Activated naive CD8-positive, alpha-beta T cell treated with anti-CD3 and anti-CD28 coated beads for 36 hours (primary cell): Measurements from ENCODE around the gene WDR93. TPM values are rescaled to one million over a fixed set of nuclear protein-coding genes. Genes with fewer than 3 reads are reported as not detected.

ENCODE experiments used
- DNase-seq: peaks from one replicate; pipeline ENCODE4 v3.0.0; 2021
- H3K27ac Mint-ChIP-seq: one replicate; pipeline ENCODE4 v1.8.0; 2022; ENCODE audit warnings: mild to moderate bottlenecking, moderate library complexity, mixed read lengths
- H3K27me3 Mint-ChIP-seq: one replicate; pipeline ENCODE4 v1.8.0; 2022; ENCODE audit warnings: mild to moderate bottlenecking, mixed read lengths
- H3K36me3 Mint-ChIP-seq: one replicate; pipeline ENCODE4 v1.8.0; 2021; ENCODE audit warnings: mild to moderate bottlenecking, mixed read lengths
- H3K4me1 Mint-ChIP-seq: one replicate; pipeline ENCODE4 v1.8.0; 2021; ENCODE audit warnings: mixed read lengths
- H3K4me3 Mint-ChIP-seq: one replicate; pipeline ENCODE4 v1.8.0; 2022; ENCODE audit warnings: mild to moderate bottlenecking, moderate library complexity, mixed read lengths
- H3K9me3 Mint-ChIP-seq: one replicate; pipeline ENCODE4 v1.8.0; 2022; ENCODE audit warnings: mixed read lengths
- total RNA-seq, 2 experiments: library from RNA; stranded (reverse); gene quantifications; one replicate each; pipeline ENCODE4 v1.2.3, GENCODE V29; 2021

WDR93 gene
- total RNA-seq, 2 experiments from 2014 or later, result not detected

DNA sequence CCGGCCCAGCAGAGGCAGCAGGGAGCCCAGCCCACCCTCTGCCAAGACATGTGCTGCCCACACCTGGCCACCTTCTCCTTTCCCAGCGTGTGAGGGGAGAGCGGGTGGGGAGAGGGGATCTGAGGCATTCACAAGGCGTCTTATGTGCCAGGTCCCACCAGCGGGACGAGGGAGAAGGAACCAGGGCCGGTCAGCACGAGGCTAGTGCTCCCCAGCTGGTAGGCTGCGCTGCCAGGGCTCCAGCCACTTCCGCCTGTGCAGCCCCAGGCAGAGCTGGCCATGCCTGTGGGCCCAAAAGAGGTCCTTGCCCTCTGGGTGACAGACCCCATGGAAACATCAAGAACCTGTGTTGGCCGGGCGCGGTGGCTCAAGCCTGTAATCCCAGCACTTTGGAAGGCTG is 54.5 kb downstream of the WDR93 start:
- DNase-seq, result no peak
- no peaks in the 10 kb centered on the region for H3K36me3 Mint-ChIP-seq

DNA sequence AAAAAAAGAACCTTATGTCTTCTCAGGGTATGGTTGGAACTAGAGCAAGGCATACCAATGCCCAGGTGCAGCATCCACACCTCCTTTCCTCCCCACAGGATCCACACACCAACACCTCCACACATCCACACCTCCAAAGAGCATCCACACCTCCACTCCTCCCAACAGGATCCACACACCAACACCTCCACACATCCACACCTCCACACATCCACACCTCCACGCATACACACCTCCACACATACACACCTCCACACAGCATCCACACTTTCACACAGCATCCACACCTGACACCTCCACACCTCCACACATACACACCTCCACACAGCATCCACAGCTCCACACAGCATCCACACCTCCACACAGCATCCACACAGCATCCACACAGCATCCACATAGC is 55.2 kb downstream of the WDR93 start:
- Mint-ChIP-seq H3K27me3 (peaks cover 8% of the 10 kb centered on the region), H3K27ac (no peak overlapping the region), H3K9me3 (no peaks in the 10 kb centered on the region), H3K4me3 (no peak overlapping the region), H3K36me3 (no peaks in the 10 kb centered on the region), H3K4me1 (no peaks in the 10 kb centered on the region)
- DNase-seq, result no peak

More for the DNA sequence above, 54.5 kb downstream of the WDR93 start:
- H3K27ac Mint-ChIP-seq, result no peak overlapping the region
- no peak overlapping the region for H3K4me3 Mint-ChIP-seq
- no peaks in the 10 kb centered on the region for H3K9me3 Mint-ChIP-seq
- H3K4me1 Mint-ChIP-seq, result peaks cover under 1% of the 10 kb centered on the region
- peaks cover 8% of the 10 kb centered on the region for H3K27me3 Mint-ChIP-seq

DNA sequence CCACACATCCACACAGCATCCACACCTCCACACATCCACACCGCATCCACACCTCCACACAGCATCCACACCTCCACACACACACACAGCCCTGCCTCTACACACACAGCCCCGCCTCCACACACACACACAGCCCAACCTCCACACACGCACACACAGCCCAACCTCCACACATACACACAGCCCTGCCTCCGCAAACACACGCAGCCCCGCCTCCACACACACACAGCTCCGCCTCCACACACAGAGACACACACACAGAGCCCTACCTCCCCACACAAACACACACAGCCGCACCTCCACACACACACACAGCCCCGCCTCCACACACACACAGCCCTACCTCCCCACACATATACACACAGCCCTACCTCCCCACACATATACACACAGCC is 55.8 kb downstream of the WDR93 start:
- H3K4me3 Mint-ChIP-seq, result no peak overlapping the region
- no peaks in the 10 kb centered on the region for H3K36me3 Mint-ChIP-seq
- DNase-seq, result no peak
- H3K27me3 Mint-ChIP-seq, result peaks cover 8% of the 10 kb centered on the region
- no peaks in the 10 kb centered on the region for H3K4me1 Mint-ChIP-seq
- H3K27ac Mint-ChIP-seq, result no peak overlapping the region
- H3K9me3 Mint-ChIP-seq, result no peaks in the 10 kb centered on the region

DNA sequence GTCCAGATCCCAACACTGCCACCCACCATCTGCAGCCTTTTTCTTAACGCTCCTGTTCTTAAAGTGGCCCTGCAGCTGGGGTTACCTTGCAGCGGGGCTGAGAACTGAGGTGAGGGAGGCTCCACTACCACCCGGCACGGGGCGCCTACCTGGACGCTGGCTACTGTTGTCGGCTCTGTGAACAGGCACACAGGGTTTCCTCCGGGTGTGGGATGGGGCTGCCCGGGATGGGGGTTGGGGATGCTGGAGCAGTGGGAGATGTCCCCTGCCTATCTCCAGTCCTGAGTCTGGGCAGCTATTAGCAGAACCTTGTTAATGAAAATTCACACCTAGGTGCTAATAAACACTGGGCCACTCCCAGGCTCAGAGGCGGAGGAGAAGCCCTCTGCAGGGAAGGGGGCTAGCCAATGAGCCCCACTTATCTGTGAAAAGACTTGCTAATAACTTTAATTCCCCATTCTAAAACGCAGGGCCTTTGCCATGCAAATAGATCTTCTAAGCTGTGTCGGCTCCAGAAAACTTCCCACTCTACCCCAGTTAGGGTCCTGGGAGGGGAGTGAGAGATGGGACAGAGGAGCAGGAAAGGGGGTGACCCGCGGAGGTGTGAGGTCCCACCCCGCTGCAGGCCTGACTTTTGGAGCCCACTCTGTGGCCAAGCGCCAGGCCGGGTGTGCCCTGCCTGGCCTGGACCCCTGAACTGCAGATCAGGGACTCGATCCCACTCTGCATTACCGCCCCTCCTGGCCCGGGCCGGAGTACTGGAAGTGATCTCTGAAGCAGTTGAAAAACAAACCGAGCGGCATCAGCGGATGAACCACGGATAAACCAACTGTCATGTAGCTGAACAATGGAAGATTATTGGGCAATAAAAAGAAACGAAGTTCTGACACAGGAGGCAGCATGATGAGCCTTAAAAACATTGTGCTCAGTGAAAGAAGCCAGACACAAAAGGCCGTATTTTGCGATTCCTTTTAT is 57.4 kb downstream of the WDR93 start:
- no peak for DNase-seq
- Mint-ChIP-seq H3K36me3 (no peaks in the 10 kb centered on the region), H3K9me3 (no peaks in the 10 kb centered on the region), H3K27me3 (peaks cover 16% of the 10 kb centered on the region), H3K27ac (no peak overlapping the region), H3K4me1 (no peaks in the 10 kb centered on the region), H3K4me3 (peak overlapping the region; percentile 11)

DNA sequence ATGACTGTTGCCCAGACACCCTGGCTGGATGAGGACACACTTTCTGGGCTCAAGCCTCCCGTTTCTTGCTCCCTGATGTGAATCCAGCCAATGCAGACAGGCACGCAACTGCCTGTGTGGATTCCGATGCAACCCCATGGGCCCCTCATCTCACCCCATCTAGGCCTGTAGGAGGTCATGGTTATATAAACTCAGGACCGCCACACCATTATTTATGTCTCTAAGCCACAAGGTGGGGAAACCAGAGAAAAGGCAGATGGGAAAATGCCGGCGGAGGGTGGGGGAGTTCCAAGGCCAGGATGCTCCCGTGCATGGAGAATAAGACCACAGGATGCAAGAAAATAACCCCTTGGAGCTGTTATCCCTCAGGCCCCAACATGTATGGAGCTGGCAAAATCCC is 58.4 kb downstream of the WDR93 start:
- Mint-ChIP-seq H3K4me3 (no peak overlapping the region), H3K27ac (no peak overlapping the region), H3K9me3 (no peaks in the 10 kb centered on the region), H3K36me3 (no peaks in the 10 kb centered on the region), H3K27me3 (peaks cover 16% of the 10 kb centered on the region), H3K4me1 (no peaks in the 10 kb centered on the region)
- DNase-seq, result no peak

DNA sequence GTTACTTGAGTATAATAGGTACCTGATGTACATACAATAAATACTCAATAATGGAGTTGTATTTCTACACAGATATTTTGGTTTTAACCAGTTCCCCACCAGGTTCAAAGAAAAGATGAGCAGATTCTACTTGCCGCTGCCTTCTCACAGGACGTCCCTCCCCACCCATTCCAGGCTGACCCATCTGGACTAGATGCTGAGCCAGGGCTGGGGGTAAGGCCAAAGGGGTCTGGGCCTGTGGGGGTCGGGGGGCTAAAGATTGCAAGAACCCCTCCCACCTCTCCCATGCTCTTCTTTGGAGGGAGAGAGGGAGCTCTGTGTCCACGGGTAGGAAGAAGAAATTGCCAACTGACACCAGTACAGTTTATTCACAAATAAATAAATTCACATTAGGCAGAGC is 58.9 kb downstream of the WDR93 start:
- Mint-ChIP-seq H3K9me3 (no peaks in the 10 kb centered on the region), H3K4me1 (no peaks in the 10 kb centered on the region), H3K36me3 (no peaks in the 10 kb centered on the region), H3K4me3 (peak overlapping the region; percentile 77), H3K27me3 (peaks cover 17% of the 10 kb centered on the region), H3K27ac (no peak overlapping the region)
- DNase-seq, result no peak

DNA sequence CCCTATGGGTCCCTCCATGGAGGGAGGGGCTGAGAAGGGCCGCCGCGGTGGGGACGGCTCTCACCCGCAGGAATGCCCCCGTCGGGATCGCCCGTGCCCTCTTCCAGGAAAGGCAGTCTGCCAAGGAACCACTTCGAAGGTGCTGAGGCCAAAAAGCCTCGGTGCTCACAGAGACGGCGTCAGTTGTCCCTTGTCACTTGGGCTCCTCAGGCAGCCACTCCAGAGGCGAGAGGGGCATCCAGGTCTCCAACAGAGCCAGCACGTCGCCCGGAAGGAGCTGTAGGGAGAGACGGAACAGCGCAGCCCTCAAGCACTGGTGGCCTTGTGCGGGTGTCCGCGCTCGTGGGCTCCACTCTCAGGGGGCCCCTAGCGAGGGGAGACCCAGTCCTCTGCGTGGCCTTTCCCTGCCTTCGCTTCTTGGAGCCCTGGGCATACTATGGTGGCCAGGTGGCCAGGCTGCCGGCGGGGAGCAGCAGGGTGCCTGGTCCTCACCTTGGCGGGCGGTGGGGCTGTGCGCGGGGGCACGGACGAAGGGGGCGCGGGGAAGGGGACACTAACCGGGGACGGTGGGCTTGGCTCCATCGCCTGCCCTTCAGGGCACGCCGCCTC is 59.4 kb downstream of the WDR93 start:
- Mint-ChIP-seq H3K27me3 (peaks cover 19% of the 10 kb centered on the region), H3K4me3 (peak overlapping the region; percentile 77), H3K36me3 (no peaks in the 10 kb centered on the region), H3K9me3 (no peaks in the 10 kb centered on the region), H3K4me1 (no peaks in the 10 kb centered on the region), H3K27ac (no peak overlapping the region)
- peak; percentile 9 for DNase-seq

DNA sequence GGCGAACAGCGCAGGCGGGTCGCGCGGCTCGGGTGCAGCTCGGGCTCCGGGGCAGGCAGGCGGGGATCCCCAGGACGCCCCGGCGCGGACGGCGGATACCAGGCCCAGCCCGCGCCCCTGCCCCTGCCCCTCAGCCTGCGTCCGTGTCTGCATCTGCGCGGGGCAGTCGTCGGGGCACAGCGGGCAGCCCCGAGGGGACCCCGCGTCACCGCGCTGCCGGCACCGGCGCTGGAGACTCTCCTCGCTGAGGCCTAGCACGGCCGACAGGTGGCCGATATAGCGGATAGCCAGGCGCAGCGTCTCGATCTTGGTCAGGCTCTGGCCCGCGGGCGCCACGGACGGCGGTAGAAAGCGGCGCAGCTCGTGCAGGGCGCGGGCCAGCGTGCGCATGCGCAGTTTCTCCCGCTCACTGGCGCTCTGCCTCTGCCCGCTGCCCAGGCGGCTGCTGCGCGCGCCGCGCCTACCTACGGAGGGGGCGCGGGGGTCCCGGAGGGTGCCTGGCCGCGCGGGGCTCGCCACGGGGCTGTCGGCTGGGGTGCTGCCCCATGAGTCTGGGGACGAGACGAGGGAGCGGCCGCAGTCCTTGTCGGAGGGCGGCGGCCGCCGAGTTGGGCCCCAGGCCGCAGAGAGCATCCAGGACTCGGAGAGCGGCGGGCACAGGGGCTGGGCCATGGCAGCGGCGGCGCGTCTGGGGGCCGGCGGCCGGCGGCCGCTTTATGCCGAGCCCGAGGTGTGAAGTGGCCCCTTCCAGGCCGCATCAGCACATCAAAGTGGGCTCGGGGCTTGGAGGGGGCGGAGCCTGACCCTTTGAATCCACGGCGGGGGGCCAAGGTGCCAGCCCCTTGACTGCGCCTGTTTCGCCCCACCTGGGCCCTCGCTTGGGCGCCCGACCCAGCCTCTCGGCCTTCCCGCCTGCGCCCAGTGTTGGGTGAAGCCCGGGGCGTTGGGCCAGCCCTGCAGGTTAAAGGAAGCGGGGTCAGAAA is 60.2 kb downstream of the WDR93 start, which contains the start of gene MESP1:
MESP1 (minus strand) TSS at position 690 of the 983 bp plus-strand sequence; CDS start at position 672, 18 bp downstream.
- H3K9me3 Mint-ChIP-seq, result no peaks in the 10 kb centered on the region
- H3K4me1 Mint-ChIP-seq, result no peaks in the 10 kb centered on the region
- no peak within 1 kb of the TSS for H3K27ac Mint-ChIP-seq
- no peaks in the 10 kb centered on the region for H3K36me3 Mint-ChIP-seq
- peak within 1 kb of the TSS; percentile 77 for H3K4me3 Mint-ChIP-seq
- DNase-seq, result peak; percentile 91
- H3K27me3 Mint-ChIP-seq, result peaks cover 19% of the 10 kb centered on the region

DNA sequence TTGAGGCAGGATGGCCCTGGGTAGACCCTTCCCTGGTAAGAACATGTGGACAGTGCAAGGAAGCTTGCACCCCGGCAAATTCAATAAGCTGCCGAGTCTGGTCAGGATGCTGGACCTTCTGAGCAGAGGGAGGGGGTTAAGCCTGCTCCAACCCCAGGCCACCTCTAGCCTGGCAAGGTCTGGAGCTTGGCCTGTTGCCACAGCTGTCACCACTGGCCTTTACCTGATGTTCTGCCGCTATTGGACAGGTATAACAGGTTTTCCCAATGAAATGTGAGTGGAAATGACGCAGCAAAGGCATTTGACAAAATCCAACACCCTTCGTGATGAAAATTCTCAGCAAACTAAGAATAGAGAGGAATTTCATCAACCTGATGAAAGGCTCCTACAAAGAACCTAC is 61.1 kb downstream of the WDR93 start:
- no peak for DNase-seq
- Mint-ChIP-seq H3K27me3 (peaks cover 19% of the 10 kb centered on the region), H3K27ac (no peak overlapping the region), H3K4me1 (no peaks in the 10 kb centered on the region), H3K9me3 (no peaks in the 10 kb centered on the region), H3K4me3 (no peak overlapping the region), H3K36me3 (no peaks in the 10 kb centered on the region)

DNA sequence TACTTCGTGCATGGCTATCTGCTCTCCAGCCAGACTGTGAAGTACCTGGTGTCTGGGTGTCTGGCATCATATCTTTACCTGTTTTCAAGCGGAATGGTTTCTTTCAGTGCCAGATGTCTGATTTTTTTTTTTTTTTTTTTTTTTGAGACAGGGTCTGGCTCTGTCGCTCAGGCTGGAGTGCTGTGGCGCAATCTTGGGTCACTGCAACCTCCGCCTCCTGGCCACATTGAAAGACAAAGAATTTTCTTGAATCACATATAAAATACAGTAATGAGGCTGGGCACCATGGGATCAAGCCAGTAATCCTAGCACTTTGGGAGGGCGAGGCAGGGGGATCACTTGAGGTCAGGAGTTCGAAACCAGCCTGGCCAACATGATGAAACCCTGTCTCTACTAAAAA is 63.2 kb downstream of the WDR93 start:
- DNase-seq, result no peak
- Mint-ChIP-seq H3K9me3 (no peaks in the 10 kb centered on the region), H3K27me3 (peaks cover 19% of the 10 kb centered on the region), H3K27ac (no peak overlapping the region), H3K4me1 (no peaks in the 10 kb centered on the region), H3K36me3 (no peaks in the 10 kb centered on the region), H3K4me3 (no peak overlapping the region)

DNA sequence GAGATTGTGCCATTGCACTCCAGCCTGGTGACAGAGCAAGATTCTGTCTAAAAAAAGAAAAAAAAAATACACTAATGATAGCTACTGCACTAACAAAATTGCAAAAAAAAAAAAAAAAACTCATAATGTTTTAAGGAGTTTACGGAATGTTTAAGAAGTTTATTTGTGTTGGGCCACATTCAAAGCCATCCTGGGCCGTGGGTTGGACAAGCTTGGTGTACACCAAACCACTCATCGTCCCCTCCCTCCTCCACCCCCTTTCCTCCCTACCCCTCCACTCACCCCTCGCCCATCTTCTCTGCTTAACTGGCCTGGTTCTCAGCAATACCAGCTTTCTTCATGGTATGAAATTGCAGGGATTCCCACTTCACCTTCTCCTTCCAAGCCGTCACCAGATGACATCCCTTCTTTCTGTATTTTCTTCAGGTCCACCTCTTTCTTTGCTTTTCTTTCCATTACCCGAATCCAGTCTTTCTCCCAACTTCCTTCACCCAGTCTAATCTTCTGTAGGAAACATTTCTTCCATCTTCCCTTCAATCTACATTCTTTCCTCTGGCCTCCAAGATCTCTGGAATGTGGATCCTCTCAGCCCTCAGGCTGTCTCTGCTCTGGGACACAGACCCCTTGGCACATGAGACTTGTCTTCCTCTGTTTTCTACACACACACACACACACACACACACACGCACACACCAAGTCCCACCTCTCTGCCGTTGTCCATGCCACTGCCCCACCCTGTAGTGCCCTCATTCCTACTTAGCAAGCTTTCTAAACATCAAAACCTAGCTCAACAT is 63.9 kb downstream of the WDR93 start:
- Mint-ChIP-seq H3K4me3 (no peak overlapping the region), H3K27ac (no peak overlapping the region), H3K9me3 (no peaks in the 10 kb centered on the region), H3K36me3 (no peaks in the 10 kb centered on the region), H3K4me1 (no peaks in the 10 kb centered on the region), H3K27me3 (peaks cover 17% of the 10 kb centered on the region)
- DNase-seq, result no peak

DNA sequence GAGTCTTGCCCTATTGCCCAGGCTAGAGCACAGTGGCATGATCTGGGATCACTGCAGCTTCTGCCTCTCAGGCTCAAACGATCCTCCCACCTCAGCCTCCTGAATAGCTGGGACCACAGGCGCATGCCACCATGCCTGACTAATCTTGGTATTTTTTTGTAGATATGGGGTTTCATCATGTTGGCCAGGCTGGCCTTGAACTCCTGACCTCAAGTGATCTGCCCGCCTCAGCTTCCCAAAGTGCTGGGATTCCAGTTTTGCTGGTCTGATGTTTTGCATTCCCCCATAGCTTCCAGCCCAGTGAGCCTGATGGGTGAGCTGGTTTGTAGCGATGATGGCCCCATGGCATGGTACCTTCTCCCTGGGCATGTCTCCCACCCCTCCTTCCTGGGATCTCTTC is 65.1 kb downstream of the WDR93 start:
- Mint-ChIP-seq H3K4me1 (no peaks in the 10 kb centered on the region), H3K27ac (no peak overlapping the region), H3K27me3 (peaks cover 11% of the 10 kb centered on the region), H3K9me3 (no peaks in the 10 kb centered on the region), H3K4me3 (no peak overlapping the region), H3K36me3 (no peaks in the 10 kb centered on the region)
- no peak for DNase-seq

DNA sequence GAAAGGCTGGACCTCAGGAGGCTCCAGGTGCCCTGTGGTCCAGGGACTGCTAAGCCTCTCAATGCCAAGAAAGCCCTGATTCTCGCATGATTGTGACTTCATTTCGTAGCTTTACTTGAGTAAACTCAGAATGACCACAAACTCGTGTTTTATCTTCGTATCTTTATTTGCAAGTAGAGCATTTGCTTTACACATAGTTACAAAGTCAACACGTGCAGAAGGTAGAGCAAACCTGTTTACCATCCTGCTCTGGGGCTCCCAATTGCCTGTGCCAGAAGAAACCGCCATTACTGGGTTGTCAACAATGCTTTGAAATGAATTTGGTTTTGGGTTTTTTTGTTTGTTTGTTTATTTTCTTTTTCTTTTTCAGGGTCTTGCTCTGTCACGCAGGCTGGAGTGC is 66.3 kb downstream of the WDR93 start:
- Mint-ChIP-seq H3K4me1 (no peaks in the 10 kb centered on the region), H3K27ac (no peak overlapping the region), H3K9me3 (no peaks in the 10 kb centered on the region), H3K4me3 (no peak overlapping the region), H3K27me3 (peaks cover 11% of the 10 kb centered on the region), H3K36me3 (no peaks in the 10 kb centered on the region)
- DNase-seq, result no peak

DNA sequence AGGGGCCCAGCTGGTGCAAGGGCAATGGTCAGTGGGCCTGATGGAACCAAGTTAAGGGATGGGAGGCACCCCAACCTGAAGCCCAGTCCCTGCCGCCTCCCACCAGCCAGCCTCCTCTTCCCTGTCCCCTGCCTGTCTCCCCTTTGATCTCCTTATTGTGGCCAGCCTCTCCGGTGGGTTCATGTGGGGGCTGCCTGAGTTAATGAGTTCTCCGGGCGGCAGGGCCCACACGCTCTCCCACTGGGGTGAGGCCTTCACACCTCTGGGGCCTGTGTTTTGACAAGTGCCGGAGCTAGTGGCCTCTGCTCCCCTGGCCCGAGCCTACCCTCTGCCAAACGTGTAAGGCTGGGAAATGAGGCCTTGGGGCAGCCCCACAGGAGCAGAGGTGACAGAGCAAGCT is 67.7 kb downstream of the WDR93 start:
- Mint-ChIP-seq H3K4me3 (no peak overlapping the region), H3K4me1 (no peaks in the 10 kb centered on the region), H3K36me3 (no peaks in the 10 kb centered on the region), H3K27me3 (peaks cover 3% of the 10 kb centered on the region), H3K27ac (no peak overlapping the region), H3K9me3 (no peaks in the 10 kb centered on the region)
- DNase-seq, result no peak
